GM19035 (cell line): Measurements from ENCODE around the gene MACROD1.
A peak's percentile ranks its signal among the peaks of the same experiment; 100 is the strongest.

Experiments
- ATAC-seq: cut with Tn5 transposase; IDR thresholded peaks from one replicate; pipeline ENCODE4 v1.9.1; 2021; ENCODE audit not compliant: unreplicated experiment

MACROD1 gene

DNA sequence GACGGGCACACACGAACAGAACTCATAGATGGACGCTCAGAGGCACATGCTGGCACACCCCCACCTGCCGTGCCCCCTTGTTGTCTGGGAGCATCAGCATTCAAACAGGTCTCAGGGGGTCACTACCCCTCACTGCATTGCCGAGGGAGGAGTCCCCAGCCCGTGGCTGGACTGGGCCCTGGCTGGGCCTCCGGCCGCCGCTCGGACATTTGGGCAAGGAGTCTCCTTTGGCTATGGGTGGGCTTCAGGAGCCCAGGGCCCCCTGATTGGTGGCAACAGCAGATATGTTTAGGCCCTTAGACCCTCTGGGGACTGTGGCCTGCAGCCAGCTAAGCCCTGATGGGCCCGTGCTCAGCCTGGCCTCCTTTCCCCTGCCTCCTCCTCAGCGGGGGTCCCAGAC lies 88.3 kb downstream of the MACROD1 start:
- ATAC-seq = no peak

GRCh38 chr11:64076758-64077157 lies 89.2 kb downstream of the MACROD1 start:
- ATAC-seq = no peak

- ATAC-seq = no peak
Measured at GRCh38 chr11:64074239-64074638, 91.7 kb downstream of the MACROD1 start.

GRCh38 chr11:64073542-64073941 lies 92.4 kb downstream of the MACROD1 start:
- no peak for ATAC-seq

DNA sequence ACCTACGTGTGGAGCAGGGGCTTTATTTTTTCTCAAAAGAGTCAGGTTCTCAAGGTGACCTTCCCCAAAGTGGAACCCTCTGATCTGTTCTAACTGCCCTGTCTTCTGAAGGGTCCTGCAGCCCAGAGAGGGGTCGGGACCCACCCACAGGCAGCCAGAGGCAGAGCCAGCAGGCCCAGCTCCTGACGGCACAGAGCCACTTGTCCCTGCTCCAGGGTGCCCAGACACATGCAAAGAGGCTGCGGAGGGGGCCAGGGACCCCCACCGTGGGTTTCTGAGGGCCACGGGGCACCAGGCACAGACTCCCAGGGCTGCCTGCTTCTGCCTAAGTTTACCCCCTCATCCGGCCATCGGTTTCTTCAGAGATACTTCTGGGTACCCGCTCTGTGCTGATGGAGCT lies 93.0 kb downstream of the MACROD1 start:
- no peak for ATAC-seq

- no peak for ATAC-seq
Measured at GRCh38 chr11:64072403-64072802, 93.5 kb downstream of the MACROD1 start.

DNA sequence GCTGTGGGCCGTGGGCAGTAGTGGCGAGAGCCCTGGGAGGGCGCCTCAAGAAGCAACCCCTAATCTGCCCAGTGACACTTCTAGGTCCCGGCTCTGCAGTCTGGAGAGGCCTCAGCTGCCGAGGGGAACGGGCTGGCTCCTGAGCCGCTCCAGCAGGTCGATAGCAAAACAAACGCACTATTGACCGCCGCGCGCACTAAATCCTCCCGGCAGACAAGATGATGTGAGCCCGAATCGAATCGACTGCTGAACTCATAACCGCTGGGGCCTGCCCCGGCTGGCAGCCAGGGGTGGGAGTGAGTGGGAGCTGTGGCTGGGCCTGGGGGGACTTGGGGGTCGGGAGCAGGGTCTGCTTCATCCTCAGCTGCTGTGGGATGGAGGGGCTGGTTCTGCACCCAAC lies 94.1 kb downstream of the MACROD1 start:
- no peak for ATAC-seq

- ATAC-seq = no peak
Measured at GRCh38 chr11:64070314-64070681, 95.6 kb downstream of the MACROD1 start.

GRCh38 chr11:64069401-64070313 lies 96.3 kb downstream of the MACROD1 start:
- ATAC-seq = no peak

DNA sequence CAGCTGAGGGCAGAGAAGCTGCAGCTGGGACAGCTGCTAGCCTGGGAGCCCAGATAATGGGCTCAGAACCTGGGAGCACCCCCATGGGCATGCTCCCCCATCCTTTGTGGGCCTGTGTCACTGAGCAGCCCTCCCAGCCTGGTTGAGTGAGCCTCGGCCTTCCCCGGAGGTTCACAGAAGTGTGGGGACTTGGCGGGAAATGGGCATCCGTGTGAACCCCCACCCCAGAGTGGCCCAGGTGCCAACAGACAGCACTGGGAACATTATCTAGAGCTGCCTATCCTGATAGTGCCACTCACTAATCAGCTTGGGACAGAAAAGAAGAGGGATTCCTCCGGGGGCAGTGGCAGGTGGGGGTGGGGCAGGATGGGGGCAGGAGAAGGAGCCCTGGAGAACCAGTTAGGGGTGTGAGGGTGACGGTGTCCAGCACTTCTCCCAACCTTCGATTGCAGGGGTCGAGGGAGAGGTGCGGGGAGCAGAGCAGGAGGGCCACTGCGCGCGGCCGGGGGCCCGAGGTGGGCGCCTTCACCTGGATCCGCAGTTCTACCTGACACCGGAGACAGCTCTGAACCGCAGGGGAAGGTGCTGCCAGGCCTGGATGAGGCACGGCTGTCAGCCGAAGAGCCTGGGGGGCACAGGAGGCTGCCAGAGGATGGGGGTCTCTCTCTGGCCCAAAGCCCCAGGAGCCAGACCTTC lies 97.1 kb downstream of the MACROD1 start:
- ATAC-seq = no peak

DNA sequence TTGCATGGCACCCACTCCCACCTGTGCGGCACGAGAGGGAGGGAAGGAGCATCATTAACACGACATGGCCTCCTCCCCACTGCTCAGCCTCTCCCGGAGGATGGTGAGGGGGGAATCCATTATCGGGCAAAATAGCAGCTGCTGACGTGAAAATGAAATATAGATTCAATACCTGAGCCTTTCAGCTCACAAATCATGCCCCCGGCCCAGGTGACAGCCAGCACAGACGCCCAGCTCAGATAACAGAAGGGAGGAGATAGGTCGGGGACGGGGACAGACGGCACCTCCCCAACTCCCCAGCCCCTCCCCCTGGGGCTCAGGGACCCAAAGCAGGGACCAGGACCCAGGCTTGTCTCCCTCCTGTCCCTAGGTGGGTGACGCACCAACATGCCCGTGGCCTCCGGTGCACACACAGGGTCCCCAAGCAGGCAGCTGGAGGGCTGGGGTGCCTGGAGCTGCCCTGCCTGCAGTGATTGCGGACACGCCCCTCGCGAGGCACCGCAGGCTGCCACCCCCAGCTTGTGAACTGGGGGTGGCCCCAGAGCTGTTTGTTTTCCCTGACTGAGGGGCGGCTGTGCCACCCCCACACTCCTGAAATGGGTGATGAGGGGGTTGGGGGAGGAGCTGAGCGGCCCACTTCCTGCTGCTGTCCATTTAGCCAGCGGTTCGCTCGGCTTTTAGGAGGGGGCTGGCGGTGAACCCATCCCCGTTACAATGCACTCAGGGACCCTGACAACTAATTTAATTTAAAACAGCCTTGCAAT lies 98.5 kb downstream of the MACROD1 start:
- ATAC-seq = no peak

DNA sequence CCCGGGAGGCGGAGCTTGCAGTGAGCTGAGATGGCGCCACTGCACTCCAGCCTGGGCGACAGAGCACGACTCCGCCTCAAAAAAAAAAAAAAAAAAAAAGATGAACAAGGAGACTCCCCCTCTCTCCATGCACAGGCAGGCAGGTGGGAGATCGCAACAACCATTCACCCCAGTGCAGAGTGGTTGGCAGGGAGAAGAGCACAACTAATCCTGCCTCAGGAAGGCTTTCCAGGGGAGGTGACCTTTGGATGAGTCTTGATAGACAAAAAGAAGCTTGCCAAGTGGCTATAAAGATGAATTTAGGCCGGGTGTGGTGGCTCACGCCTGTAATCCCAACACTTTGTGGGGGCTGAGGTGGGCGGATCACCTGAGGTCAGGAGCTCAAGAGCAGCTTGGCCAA lies 100.2 kb downstream of the MACROD1 start:
- no peak for ATAC-seq

DNA sequence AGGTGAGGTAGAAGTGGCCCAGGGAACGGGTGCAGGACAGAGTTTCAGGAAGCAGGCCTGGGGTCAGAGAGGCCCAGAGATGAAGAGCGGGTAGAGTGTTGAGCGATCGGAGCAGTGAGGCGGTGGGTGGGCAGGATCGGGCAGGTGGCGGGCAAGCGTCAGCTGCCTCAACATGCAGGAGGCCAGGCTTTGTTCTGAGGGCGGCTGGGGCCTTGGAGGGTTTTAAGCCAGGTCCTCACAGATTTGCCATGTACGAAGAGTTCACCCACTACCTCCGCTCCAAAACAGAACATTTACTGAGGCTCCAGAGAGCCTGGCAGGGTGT lies 100.8 kb downstream of the MACROD1 start:
- ATAC-seq = no peak

- no peak for ATAC-seq
Measured at GRCh38 chr11:64064374-64065140, 101.4 kb downstream of the MACROD1 start.

DNA sequence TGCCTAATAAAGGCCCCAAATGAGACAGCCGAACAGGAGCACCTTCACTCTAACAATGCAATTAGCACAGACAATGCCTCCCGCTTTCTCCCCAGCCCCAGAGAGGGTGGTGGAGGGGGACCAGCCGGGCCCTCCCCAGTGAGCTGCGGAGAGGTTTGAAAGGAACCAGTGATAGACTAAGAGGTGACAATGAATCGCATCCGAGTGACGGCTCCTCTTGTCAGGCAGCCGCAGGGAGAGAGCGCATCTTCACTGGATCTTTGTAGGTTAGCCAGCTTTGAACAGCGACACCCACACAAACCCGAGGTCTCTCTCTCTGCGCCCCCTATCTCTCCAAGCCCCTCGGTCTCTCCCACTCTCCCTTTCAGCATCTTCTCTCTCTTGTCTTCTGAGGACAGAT lies 102.1 kb downstream of the MACROD1 start:
- ATAC-seq = no peak

GRCh38 chr11:64062185-64063039 lies 103.5 kb downstream of the MACROD1 start:
- ATAC-seq = no peak

DNA sequence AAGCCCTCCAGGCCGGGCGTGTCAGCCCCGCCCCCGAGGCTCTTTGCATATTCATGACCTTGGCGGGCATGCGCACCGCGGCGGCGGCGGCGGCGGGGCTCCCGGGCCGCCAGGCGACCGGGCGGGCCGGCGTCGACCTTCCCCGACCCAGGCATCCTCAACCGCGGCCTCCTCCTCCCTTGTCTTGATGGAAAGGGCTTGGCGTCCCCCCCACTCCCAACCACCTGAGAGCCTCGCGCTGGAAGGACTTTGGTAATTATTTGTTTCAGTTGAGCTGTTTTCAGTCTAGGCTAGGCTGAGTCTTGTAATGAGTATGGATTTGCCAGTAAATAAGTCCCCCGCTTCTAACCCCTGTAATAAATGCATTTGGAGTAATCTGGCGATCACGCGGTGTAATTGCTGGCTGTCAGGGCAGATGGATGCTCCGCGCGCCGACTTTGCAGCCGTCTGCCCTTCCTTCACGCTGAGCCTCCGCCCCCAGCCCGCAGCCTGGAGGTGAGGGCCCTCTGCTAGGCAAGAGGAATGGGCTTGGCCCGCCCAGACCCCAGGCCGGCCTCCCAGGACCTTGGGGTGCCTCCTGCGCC lies 105.0 kb downstream of the MACROD1 start:
- peak; percentile 67 for ATAC-seq

DNA sequence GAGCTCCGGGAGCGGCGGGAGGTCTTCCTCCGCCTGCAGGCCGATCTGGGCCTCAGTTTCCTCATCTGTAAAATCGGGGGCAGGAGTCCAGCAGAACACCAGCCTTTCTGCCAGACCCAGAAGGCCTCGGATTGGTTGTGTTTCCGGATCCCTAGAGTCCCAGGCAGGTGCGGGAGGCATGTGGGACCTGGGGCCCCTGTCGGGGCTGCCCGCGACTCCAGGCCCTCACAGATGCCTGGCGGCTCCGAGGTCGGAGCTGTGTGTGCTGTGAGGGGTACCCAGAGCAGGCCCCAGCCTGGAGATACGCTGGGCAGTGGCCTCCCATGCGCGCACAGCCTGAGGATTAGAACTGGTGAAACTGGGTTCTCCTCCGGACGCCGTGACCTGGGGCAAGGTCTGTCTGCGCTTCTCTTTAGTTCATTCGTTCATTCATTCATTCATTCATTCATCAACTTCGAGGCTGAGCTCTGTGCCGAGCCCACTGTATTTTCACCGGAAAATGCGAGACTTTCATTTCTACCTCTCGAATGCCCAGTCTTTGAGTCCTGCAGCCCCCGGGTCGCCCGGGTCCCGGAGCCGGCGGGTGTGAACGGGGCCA lies 105.6 kb downstream of the MACROD1 start:
- no peak for ATAC-seq
